Renal cortical epithelial cell (primary cell): ENCODE measurements around the gene RAMP1. TPM values are rescaled to one million over a fixed set of nuclear protein-coding genes. Genes with fewer than 3 reads are reported as not detected.

Experiments used
- DNase-seq: peaks from one replicate; pipeline ENCODE4 v3.0.0-alpha.2; 2011; ENCODE audit warnings: low read depth
- total RNA-seq: library from RNA; depleted of rRNA; stranded (reverse); fragments of >200 nt; gene quantifications from 2 replicates; pipeline ENCODE4 v1.2.3, GENCODE V29; 2014

The RAMP1 gene
- total RNA-seq, 1 donor from 2014 or later: 0.50 TPM

- DNase-seq: no peak
Measured at GRCh38 chr2:237876951-237877491, 17.6 kb downstream of the RAMP1 start.

GRCh38 chr2:237877576-237878307 lies 18.3 kb downstream of the RAMP1 start:
- DNase-seq: no peak

GRCh38 chr2:237878321-237879057 lies 19.1 kb downstream of the RAMP1 start:
- DNase-seq: no peak

- DNase-seq: peak; percentile 47
Measured at GRCh38 chr2:237879058-237879430, 19.6 kb downstream of the RAMP1 start.

GRCh38 chr2:237879991-237880560 lies 20.7 kb downstream of the RAMP1 start:
- no peak for DNase-seq

GRCh38 chr2:237882510-237883481 lies 23.4 kb downstream of the RAMP1 start:
- no peak for DNase-seq

GRCh38 chr2:237883951-237884446 lies 24.6 kb downstream of the RAMP1 start:
- DNase-seq: no peak

GRCh38 chr2:237884681-237885080 lies 25.3 kb downstream of the RAMP1 start:
- DNase-seq: no peak

GRCh38 chr2:237885111-237885930 lies 25.9 kb downstream of the RAMP1 start:
- DNase-seq: no peak

- no peak for DNase-seq
Measured at GRCh38 chr2:237885931-237886684, 26.7 kb downstream of the RAMP1 start.

- DNase-seq: no peak
Measured at GRCh38 chr2:237886685-237887481, 27.5 kb downstream of the RAMP1 start.

GRCh38 chr2:237888389-237888788 lies 29.0 kb downstream of the RAMP1 start:
- DNase-seq: peak; percentile 67

- no peak for DNase-seq
Measured at GRCh38 chr2:237889016-237889415, 29.6 kb downstream of the RAMP1 start.

- no peak for DNase-seq
Measured at GRCh38 chr2:237889811-237890210, 30.4 kb downstream of the RAMP1 start.

- DNase-seq: no peak
Measured at GRCh38 chr2:237892478-237892877, 33.1 kb downstream of the RAMP1 start.

GRCh38 chr2:237892984-237893595 lies 33.7 kb downstream of the RAMP1 start:
- no peak for DNase-seq

GRCh38 chr2:237894396-237894979 lies 35.1 kb downstream of the RAMP1 start:
- DNase-seq: no peak

- no peak for DNase-seq
Measured at GRCh38 chr2:237894986-237895543, 35.6 kb downstream of the RAMP1 start.
